Ovary (tissue), 3 donors: ENCODE measurements around the gene GLI1.
"Not testable (repeated sequence)": the region's sequence is repeated elsewhere in the genome, so short reads cannot be mapped to it uniquely, and the experiment has no call there.

Source experiments
- CTCF ChIP-seq, 3 donors: fragments of 450-650 bp in 2 of 3; fragments of 200-600 bp in 1 of 3; IDR thresholded peaks; one replicate each; pipeline versions ENCODE4 v1.5.1 to v1.8.0; 2016 to 2022; ENCODE audit warnings: antibody characterized with exemption in 3 of 3, mild to moderate bottlenecking in 1 of 3
- POLR2A ChIP-seq: fragments of 450-650 bp; IDR thresholded peaks from one replicate; pipeline ENCODE4 v1.6.1; 2017; ENCODE audit warnings: antibody characterized with exemption, mild to moderate bottlenecking, moderate library complexity
- donor health status: DM: no; HTN: no; CAD: no.

- TF ChIP-seq CTCF (IDR thresholded peaks at IDR 0.05); POLR2A: not testable (repeated sequence)
These were observed 58.1 kb downstream of the GLI1 start for GRCh38 chr12:57517718-57518117.
